NT2/D1 (cell line): ENCODE results near the gene CDH4.

Experiments used
- SUZ12 ChIP-seq: IDR thresholded peaks from 2 replicates; pipeline ENCODE4 v1.6.1; 2011; ENCODE audit not compliant: insufficient read length, insufficient read depth; ENCODE audit errors: extremely low read depth
- ZNF274 ChIP-seq: IDR thresholded peaks from 2 replicates; pipeline ENCODE4 v1.6.1; 2011; ENCODE audit warnings: mild to moderate bottlenecking, low read depth, low read length

GRCh38 chr20:61862881-61863280, 610.8 kb downstream of the CDH4 start:
- TF ChIP-seq ZNF274 (no peak), SUZ12 (no peak)
